NCI-H2107 treated with DMSO at 0.1 percent for 48 hours (cell line): Measurements from ENCODE around the gene STARD7.
"Not testable (repeated sequence)": the region's sequence is repeated elsewhere in the genome, so short reads cannot be mapped to it uniquely, and the experiment has no call there.

Experiments
- DNase-seq: peaks from one replicate; lab custom pipeline; 2025; ENCODE audit not compliant: unreplicated experiment; lab: John Stamatoyannopoulos, UW

Gene STARD7

GRCh38 chr2:96208143-96209010 is at the start of gene STARD7:
Gene STARD7, minus strand, starts transcription at chr2:96208827. Its CDS starts 393 bp downstream, at chr2:96208434.
- peak; percentile 81 for DNase-seq

GRCh38 chr2:96257744-96258143 is 49.1 kb upstream of the STARD7 start:
- DNase-seq = not testable (repeated sequence)

- DNase-seq = no peak
Observed at GRCh38 chr2:96256611-96257113, 48.0 kb upstream of the STARD7 start.

GRCh38 chr2:96254571-96254970 is 45.9 kb upstream of the STARD7 start:
- DNase-seq = no peak

- no peak for DNase-seq
Observed at GRCh38 chr2:96253006-96253405, 44.4 kb upstream of the STARD7 start.

- DNase-seq = no peak
Observed at GRCh38 chr2:96252526-96252925, 43.9 kb upstream of the STARD7 start.

- no peak for DNase-seq
Observed at GRCh38 chr2:96251721-96252292, 43.2 kb upstream of the STARD7 start.

GRCh38 chr2:96250188-96250587 is 41.6 kb upstream of the STARD7 start:
- no peak for DNase-seq

GRCh38 chr2:96249654-96250053 is 41.0 kb upstream of the STARD7 start:
- no peak for DNase-seq

- no peak for DNase-seq
Observed at GRCh38 chr2:96248624-96249023, 40.0 kb upstream of the STARD7 start.

GRCh38 chr2:96247896-96248295 is 39.3 kb upstream of the STARD7 start:
- no peak for DNase-seq

GRCh38 chr2:96247009-96247408 is 38.4 kb upstream of the STARD7 start:
- no peak for DNase-seq

- DNase-seq = no peak
Observed at GRCh38 chr2:96245609-96246390, 37.2 kb upstream of the STARD7 start.

- DNase-seq = no peak
Observed at GRCh38 chr2:96243843-96244242, 35.2 kb upstream of the STARD7 start.

- no peak for DNase-seq
Observed at GRCh38 chr2:96241900-96242611, 33.4 kb upstream of the STARD7 start.

GRCh38 chr2:96241227-96241626 is 32.6 kb upstream of the STARD7 start:
- DNase-seq = no peak

- no peak for DNase-seq
Observed at GRCh38 chr2:96240341-96241038, 31.9 kb upstream of the STARD7 start.

- DNase-seq = no peak
Observed at GRCh38 chr2:96239745-96240264, 31.2 kb upstream of the STARD7 start.

GRCh38 chr2:96239091-96239490 is 30.5 kb upstream of the STARD7 start:
- no peak for DNase-seq

- no peak for DNase-seq
Observed at GRCh38 chr2:96238266-96238665, 29.6 kb upstream of the STARD7 start.
